BJ (cell line): ENCODE measurements around the gene TMIGD3. TPM values are rescaled to one million over a fixed set of nuclear protein-coding genes. Genes with fewer than 3 reads are reported as not detected.

Source experiments
- CTCF ChIA-PET: fragments of 350-600 bp; formaldehyde crosslinking; extraction: SDS; loops from one replicate; lab custom pipeline; 2021; ENCODE audit warnings: antibody characterized with exemption, inconsistent platforms; lab: Yijun Ruan, JAX
- POLR2A ChIA-PET: fragments of 300-600 bp; sonication (Branson Sonifier 250); formaldehyde crosslinking; extraction: SDS; loops from one replicate; lab custom pipeline; 2021; ENCODE audit warnings: antibody characterized with exemption; lab: Charles Lee
- DNase-seq: peaks from one replicate; pipeline ENCODE4 v3.0.0-alpha.2; 2011; ENCODE audit warnings: low read depth
- H3K27me3 ChIP-seq: 2 replicates; pipeline ENCODE4 v1.6.0; 2011; ENCODE audit warnings: low read length; ENCODE audit not compliant: control insufficient read depth, insufficient read depth
- H3K36me3 ChIP-seq: 2 replicates; pipeline ENCODE4 v1.5.1; 2011; ENCODE audit warnings: low read length; ENCODE audit not compliant: control insufficient read depth, insufficient read depth
- H3K4me3 ChIP-seq: 2 replicates; pipeline ENCODE4 v1.5.1; 2011; ENCODE audit warnings: low read depth, mild to moderate bottlenecking, control low read depth, low read length
- CTCF ChIP-seq: IDR thresholded peaks from 2 replicates; pipeline ENCODE4 v1.5.1; 2011; ENCODE audit warnings: low read depth, mild to moderate bottlenecking, control low read depth, inconsistent platforms, low read length, moderate library complexity; ENCODE audit not compliant: insufficient read depth
- polyA plus RNA-seq: library from polyadenylated mRNA; depleted of rRNA; stranded (reverse); fragments of >200 nt; gene quantifications from 2 replicates; pipeline ENCODE4 v1.2.3, GENCODE V29; 2011

The TMIGD3 gene
- polyA plus RNA-seq, 1 experiment: not detected

GRCh38 chr1:111515291-111516004, 12.0 kb upstream of the TMIGD3 start:
- ChIA-PET CTCF (interaction anchor here (1.6 to 4.8 kb wide), 3 partner anchors 7 to 132 kb away, joined by 3 to 38 read pairs (median 5); no protein-coding TSS in a partner anchor), POLR2A (no interaction called here)
- Histone ChIP-seq H3K4me3 (peak overlapping the region; percentile 33), H3K36me3 (no peaks in the 10 kb centered on the region), H3K27me3 (no peaks in the 10 kb centered on the region)
- DNase-seq: no peak
- TF ChIP-seq CTCF: no peak

GRCh38 chr1:111513410-111514020, 10.1 kb upstream of the TMIGD3 start:
- Histone ChIP-seq H3K4me3 (no peak overlapping the region), H3K27me3 (no peaks in the 10 kb centered on the region), H3K36me3 (no peaks in the 10 kb centered on the region)
- ChIA-PET CTCF (no interaction called here), POLR2A (no interaction called here)
- no peak for DNase-seq
- TF ChIP-seq CTCF: no peak

- ChIA-PET CTCF (no interaction called here), POLR2A (no interaction called here)
- H3K36me3 ChIP-seq: no peaks in the 10 kb centered on the region
- H3K4me3 ChIP-seq: no peak overlapping the region
- no peak for TF ChIP-seq CTCF
- no peaks in the 10 kb centered on the region for H3K27me3 ChIP-seq
- no peak for DNase-seq
Observed at GRCh38 chr1:111512931-111513330, 9.5 kb upstream of the TMIGD3 start.

- POLR2A ChIA-PET: no interaction called here
- no peak for TF ChIP-seq CTCF
- H3K36me3 ChIP-seq: no peaks in the 10 kb centered on the region
- no peak for DNase-seq
- H3K4me3 ChIP-seq: no peak overlapping the region
- CTCF ChIA-PET: interaction anchor here (0.7 to 1.0 kb wide), 2 partner anchors 9 to 172 kb away, joined by 3 read pairs; partner anchors contain the start of genes ADORA3 and TMIGD3
- no peaks in the 10 kb centered on the region for H3K27me3 ChIP-seq
Observed at GRCh38 chr1:111512132-111512889, 8.9 kb upstream of the TMIGD3 start.

- Histone ChIP-seq H3K36me3 (no peaks in the 10 kb centered on the region), H3K4me3 (no peak overlapping the region), H3K27me3 (no peaks in the 10 kb centered on the region)
- ChIA-PET POLR2A (no interaction called here), CTCF (no interaction called here)
- no peak for DNase-seq
- TF ChIP-seq CTCF: no peak
Observed at GRCh38 chr1:111511370-111511769, 7.9 kb upstream of the TMIGD3 start.
